ENCODE results near the gene S100P.

Gene S100P

DNA sequence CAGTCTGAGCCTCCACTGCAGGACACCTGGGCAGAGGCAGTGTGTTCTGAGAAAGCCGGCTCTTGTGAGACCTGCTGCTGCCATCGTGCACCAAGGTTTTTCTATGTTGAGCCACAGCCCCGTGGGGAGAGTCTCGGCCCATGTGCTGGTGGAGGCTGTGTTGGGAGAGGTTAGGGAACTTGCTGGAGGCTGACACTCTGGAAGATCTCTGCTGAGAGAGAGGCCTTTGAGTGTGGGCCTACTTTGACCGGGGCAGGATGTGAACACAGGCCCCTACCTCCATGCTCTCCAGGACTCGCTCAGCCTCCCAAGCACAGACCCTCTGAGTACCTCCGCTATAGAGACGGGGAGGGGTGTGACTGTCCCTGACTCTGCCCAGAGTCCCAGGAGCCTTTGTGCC is 1.3 kb upstream of the S100P start:
- TF ChIP-seq CTCF (IDR thresholded peaks at IDR 0.05; ENCODE audit: borderline replicate concordance, control extremely low read depth, extremely low read depth, insufficient read depth, missing control alignments): no peak
- no peak for DNase-seq (ENCODE audit: low spot score)
- in situ Hi-C loops (cut with MboI; ENCODE audit: low sequenced_read_pairs, unreplicated experiment): no loop called here

- TF ChIP-seq CTCF (IDR thresholded peaks at IDR 0.05; ENCODE audit: borderline replicate concordance, control extremely low read depth, extremely low read depth, insufficient read depth, missing control alignments): no peak
- in situ Hi-C loops (cut with MboI; ENCODE audit: low sequenced_read_pairs, unreplicated experiment): no loop called here
- DNase-seq (ENCODE audit: low spot score): no peak
Observed at GRCh38 chr4:6692806-6693205, 872 bp upstream of the S100P start.

- peak; percentile 17 for DNase-seq (ENCODE audit: low spot score)
- no peak for TF ChIP-seq CTCF (IDR thresholded peaks at IDR 0.05; ENCODE audit: borderline replicate concordance, control extremely low read depth, extremely low read depth, insufficient read depth, missing control alignments)
- in situ Hi-C loops (cut with MboI; ENCODE audit: low sequenced_read_pairs, unreplicated experiment): no loop called here
Observed at GRCh38 chr4:6694177-6694901, 661 bp downstream of the S100P start.

DNA sequence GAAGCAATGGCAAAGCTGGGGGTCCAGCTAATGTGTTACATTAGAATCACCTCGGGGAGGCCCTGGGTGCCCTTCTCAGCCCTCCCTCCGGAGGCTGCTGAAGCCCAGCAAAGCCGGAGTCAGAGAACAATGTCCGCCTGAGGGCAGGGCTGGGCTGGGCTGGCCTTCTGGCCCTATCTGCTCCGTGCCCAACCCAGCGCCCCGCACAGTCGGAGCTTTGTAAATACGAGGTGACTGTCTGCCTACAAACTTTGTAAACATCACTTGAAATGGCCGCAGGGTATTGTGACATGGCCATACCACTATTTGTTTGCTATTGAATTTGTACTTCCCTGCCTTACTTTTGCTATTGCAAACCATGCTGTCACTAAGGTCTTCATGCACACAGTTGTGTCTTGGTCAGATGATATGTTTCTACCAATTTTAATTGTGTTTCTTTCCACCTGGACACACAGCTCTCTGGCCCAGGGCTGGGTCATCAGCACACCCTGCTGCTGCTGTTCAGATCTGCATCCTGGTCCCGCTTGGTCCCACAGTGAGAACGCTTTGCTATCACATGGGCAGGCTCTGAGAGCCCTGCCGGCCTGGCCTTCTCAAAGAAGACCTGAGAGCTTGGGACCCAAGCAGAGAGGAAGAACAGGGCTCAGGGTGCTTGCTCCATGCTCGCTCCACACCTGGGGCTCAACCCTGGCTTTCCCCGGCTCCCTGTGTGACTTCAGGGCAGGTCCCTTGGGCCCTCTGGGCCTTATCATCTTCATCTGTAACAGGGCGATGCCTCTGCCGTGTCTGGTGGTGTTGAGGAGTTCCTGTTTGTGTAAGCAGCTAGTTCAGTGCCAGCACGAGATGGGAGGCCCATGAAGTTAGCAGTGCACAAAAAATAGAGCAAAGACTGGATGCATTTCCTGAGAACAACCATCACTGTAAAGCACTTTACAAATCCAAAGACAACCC is 2.3 kb downstream of the S100P start:
- TF ChIP-seq CTCF (IDR thresholded peaks at IDR 0.05; ENCODE audit: borderline replicate concordance, control extremely low read depth, extremely low read depth, insufficient read depth, missing control alignments): no peak
- DNase-seq (ENCODE audit: low spot score): no peak
- in situ Hi-C loops (cut with MboI; ENCODE audit: low sequenced_read_pairs, unreplicated experiment): no loop called here

DNA sequence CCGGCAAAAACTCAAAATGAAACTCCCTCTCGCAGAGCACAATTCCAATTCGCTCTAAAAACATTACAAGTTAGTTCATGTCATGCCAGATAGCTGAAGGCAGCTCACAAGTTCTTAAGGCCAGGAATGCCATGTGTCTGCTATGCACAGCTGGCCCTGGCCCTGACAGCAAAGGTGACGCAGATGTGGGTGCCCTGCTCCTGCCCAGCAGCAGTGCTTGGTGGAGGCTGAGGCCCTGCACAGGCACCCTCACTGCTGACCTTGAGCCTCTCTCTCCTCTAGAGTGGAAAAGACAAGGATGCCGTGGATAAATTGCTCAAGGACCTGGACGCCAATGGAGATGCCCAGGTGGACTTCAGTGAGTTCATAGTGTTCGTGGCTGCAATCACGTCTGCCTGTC is 2.9 kb downstream of the S100P start:
- TF ChIP-seq CTCF (IDR thresholded peaks at IDR 0.05; ENCODE audit: borderline replicate concordance, control extremely low read depth, extremely low read depth, insufficient read depth, missing control alignments): no peak
- DNase-seq (ENCODE audit: low spot score): no peak
- in situ Hi-C loops (cut with MboI; ENCODE audit: low sequenced_read_pairs, unreplicated experiment): no loop called here

- no peak for TF ChIP-seq CTCF (IDR thresholded peaks at IDR 0.05; ENCODE audit: borderline replicate concordance, control extremely low read depth, extremely low read depth, insufficient read depth, missing control alignments)
- in situ Hi-C loops (cut with MboI; ENCODE audit: low sequenced_read_pairs, unreplicated experiment): no loop called here
- no peak for DNase-seq (ENCODE audit: low spot score)
Observed at GRCh38 chr4:6697131-6697530, 3.5 kb downstream of the S100P start.

All from GM13976 (cell line).